GM12865 (cell line): ENCODE data around the gene SUSD4.

ENCODE experiments used
- DNase-seq: peaks from one replicate; pipeline ENCODE4 v3.0.0; 2010; ENCODE audit warnings: low read depth
- H3K4me3 ChIP-seq: 2 replicates; pipeline ENCODE4 v1.5.1; 2011; ENCODE audit warnings: mild to moderate bottlenecking, low read depth, low read length, control low read depth
- TF ChIP-seq, protein P1 (sequence below): IDR thresholded peaks from 2 replicates; pipeline ENCODE4 v1.5.1; 2011; ENCODE audit warnings: low read length, control low read depth, low read depth, inconsistent platforms; ENCODE audit not compliant: insufficient read depth; ENCODE audit errors: missing control alignments

Gene SUSD4

DNA sequence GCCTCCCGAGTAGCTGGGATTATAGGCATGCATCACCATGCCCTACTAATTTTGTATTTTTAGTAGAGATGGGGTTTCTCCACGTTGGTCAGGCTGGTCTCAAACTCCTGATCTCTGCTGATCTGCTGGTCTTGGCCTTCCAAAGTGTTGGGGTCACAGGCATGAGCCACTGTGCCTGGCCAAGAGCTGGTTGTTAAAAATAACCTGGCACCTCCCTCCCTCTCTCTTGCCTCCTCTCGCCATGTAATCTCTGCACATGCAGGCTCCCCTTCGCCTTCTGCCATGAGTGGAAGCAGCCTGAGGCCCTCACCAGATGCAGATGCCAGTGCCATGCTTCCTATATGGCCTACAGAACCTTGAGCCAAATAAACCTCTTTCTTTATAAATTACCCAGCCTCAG lies 146.2 kb downstream of the SUSD4 start:
- TF ChIP-seq, protein P1, sequence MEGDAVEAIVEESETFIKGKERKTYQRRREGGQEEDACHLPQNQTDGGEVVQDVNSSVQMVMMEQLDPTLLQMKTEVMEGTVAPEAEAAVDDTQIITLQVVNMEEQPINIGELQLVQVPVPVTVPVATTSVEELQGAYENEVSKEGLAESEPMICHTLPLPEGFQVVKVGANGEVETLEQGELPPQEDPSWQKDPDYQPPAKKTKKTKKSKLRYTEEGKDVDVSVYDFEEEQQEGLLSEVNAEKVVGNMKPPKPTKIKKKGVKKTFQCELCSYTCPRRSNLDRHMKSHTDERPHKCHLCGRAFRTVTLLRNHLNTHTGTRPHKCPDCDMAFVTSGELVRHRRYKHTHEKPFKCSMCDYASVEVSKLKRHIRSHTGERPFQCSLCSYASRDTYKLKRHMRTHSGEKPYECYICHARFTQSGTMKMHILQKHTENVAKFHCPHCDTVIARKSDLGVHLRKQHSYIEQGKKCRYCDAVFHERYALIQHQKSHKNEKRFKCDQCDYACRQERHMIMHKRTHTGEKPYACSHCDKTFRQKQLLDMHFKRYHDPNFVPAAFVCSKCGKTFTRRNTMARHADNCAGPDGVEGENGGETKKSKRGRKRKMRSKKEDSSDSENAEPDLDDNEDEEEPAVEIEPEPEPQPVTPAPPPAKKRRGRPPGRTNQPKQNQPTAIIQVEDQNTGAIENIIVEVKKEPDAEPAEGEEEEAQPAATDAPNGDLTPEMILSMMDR: no peak
- DNase-seq: no peak
- no peak overlapping the region for H3K4me3 ChIP-seq

DNA sequence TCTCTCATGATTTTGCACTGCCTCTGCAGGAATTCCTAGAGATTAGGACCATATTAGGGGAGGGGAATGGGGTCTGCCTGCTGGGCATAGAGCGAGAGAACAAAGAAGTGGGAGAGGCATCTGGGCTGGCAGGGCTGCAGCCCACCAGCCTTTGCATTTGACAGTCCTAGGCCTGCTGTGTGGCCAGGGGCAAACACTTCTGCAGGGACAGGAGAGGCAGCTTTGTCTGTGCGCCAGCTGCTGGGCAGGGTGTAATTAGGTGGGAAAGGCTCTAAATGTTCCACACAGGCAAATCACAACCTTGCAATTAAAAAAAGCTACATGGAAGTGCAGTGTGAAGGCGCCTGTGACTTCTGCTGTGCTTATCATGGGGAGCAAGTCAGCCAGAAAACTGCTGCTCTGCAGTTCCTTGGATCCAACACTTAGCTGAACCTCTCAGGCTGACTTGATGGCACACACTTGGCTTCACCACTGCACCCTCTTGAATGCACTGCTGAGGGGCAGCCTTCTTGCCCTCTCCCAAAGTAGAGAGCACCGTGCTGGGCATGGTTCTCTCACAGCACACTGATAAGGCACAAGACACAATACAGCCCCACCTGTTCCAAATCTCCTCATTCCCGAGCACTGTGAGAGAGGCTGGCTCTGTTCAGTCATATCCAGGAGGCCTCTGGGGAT lies 147.3 kb downstream of the SUSD4 start:
- DNase-seq: no peak
- no peak overlapping the region for H3K4me3 ChIP-seq
- TF ChIP-seq, protein P1: no peak

DNA sequence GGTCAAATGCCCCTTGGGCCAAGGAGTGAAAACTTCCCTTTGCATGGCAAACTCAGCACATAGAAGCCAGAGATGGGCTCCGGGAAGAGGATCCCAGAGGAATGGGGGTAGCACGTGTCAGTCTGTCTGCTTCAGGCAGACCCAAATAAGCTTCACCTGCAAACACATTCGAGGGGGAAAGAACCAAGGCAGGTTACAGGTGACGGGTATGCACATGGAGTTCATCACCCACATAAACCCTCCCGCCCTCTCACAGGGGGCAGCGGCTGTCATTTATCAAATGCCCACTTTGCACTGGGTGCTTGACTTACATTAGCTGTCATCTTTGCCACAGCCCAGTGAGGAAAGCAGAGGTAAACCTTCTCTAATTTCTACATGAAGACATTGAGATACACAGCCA lies 147.9 kb downstream of the SUSD4 start:
- TF ChIP-seq, protein P1: no peak
- no peak for DNase-seq
- H3K4me3 ChIP-seq: no peak overlapping the region

DNA sequence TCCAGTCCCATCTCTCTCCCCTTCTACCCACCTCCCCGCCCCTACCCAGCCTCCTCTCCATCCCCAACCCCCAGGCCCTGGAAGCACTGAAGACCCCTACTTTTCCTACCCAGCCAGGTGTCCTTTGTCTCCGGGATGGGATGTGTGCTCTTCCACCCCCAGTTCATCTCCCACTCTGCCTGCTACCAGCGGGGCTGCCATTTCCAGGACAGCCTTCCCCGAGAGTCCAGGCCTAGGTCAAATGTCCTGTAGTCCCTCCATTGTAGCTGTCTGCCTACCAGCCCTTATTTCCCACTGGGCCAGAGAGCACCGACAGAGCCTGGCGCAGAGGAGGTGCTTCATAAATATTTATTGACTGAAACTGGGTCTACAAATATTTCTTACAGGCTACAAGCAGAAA lies 148.9 kb downstream of the SUSD4 start:
- no peak for DNase-seq
- no peak overlapping the region for H3K4me3 ChIP-seq
- TF ChIP-seq, protein P1: no peak

DNA sequence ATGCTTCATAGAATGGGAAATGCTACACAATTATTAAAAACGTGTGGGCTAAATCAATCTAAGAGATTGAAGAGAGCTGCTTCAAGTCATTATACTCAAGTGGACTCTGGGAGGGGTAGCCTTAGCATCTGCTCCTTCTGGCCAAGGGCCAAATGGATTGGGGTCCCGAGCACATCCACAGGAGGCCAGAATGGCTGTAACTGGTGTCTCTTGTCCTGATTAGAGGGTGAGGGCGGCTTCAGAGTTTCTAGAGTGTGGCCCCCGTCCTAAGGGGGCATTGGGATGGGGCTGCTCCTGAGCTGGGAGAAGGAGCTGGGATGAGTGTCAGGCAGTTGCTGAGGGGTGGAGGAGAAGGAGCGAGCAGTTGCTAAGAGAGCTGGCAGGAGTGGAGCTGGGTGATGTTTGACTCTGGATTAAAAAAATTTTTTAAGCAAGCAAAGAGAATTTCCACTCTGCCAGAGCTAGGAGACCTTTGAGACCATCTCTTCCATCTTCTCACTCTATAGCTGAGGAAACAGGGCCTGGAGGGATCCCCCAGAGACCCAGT lies 149.6 kb downstream of the SUSD4 start:
- no peak for DNase-seq
- TF ChIP-seq, protein P1: no peak
- H3K4me3 ChIP-seq: no peak overlapping the region

DNA sequence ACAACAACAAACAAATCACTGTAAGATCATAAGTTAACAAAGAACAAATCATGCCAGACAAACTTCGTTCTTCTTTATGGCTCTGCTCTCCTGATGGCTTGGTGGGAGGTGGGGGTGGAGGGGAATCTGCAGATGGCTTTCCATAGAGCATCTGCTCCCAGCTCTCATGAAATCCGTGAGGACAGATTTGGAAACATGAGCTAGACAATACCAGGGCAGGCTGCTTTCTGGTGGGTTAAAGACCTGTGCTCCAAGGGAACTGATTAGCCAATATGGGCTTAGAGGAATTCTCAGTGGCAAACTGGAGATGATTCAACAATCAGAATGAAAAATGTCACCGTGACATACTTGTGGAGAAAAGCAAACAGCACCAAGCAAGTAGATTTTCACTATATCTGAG lies 151.5 kb downstream of the SUSD4 start:
- H3K4me3 ChIP-seq: no peak overlapping the region
- DNase-seq: no peak
- TF ChIP-seq, protein P1: no peak
